TTC549 (cell line): Measurements from ENCODE around the gene SELENON.
A peak's percentile ranks its signal among the peaks of the same experiment; 100 is the strongest.

Experiments
- FAIRE-seq: peaks from 2 replicates; lab custom pipeline; 2012; peaks lifted over from hg19 to GRCh38; lab: Jason Lieb, UNC

SELENON gene

GRCh38 chr1:25795211-25795610 lies 4.8 kb upstream of the SELENON start:
- FAIRE-seq, result no peak

- no peak for FAIRE-seq
These were observed 3.8 kb upstream of the SELENON start for GRCh38 chr1:25795946-25796810.

GRCh38 chr1:25796811-25797458 lies 3.1 kb upstream of the SELENON start:
- FAIRE-seq, result peak; percentile 49

GRCh38 chr1:25797939-25798338 lies 2.1 kb upstream of the SELENON start:
- FAIRE-seq, result no peak

GRCh38 chr1:25798666-25799351 lies 1.2 kb upstream of the SELENON start:
- FAIRE-seq, result no peak

- no peak for FAIRE-seq
These were observed 550 bp upstream of the SELENON start for GRCh38 chr1:25799352-25799934.

- no peak for FAIRE-seq
These were observed 847 bp downstream of the SELENON start for GRCh38 chr1:25800703-25801377.

- no peak for FAIRE-seq
These were observed 2.9 kb downstream of the SELENON start for GRCh38 chr1:25802915-25803314.

GRCh38 chr1:25803368-25803767 lies 3.4 kb downstream of the SELENON start:
- no peak for FAIRE-seq

GRCh38 chr1:25804244-25804963 lies 4.4 kb downstream of the SELENON start:
- FAIRE-seq, result no peak

- FAIRE-seq, result no peak
These were observed 5.2 kb downstream of the SELENON start for GRCh38 chr1:25804964-25805862.

GRCh38 chr1:25805863-25806225 lies 5.9 kb downstream of the SELENON start:
- FAIRE-seq, result no peak

- FAIRE-seq, result no peak
These were observed 6.4 kb downstream of the SELENON start for GRCh38 chr1:25806418-25806817.

- no peak for FAIRE-seq
These were observed 7.7 kb downstream of the SELENON start for GRCh38 chr1:25807480-25808390.

- FAIRE-seq, result no peak
These were observed 8.7 kb downstream of the SELENON start for GRCh38 chr1:25808481-25809244.

- FAIRE-seq, result no peak
These were observed 9.4 kb downstream of the SELENON start for GRCh38 chr1:25809283-25809926.

- no peak for FAIRE-seq
These were observed 9.9 kb downstream of the SELENON start for GRCh38 chr1:25809929-25810328.
